SK-N-SH (cell line): ENCODE measurements around the gene RNF175. TPM values are rescaled to one million over a fixed set of nuclear protein-coding genes. Genes with fewer than 3 reads are reported as not detected.

Experiments used
- CHD2 ChIP-seq: fragments of 150-350 bp; IDR thresholded peaks from 2 replicates; pipeline ENCODE4 v1.6.1; 2018; ENCODE audit warnings: low read length; ENCODE audit not compliant: partially characterized antibody
- EP300 ChIP-seq, 2 experiments: IDR thresholded peaks; 2 replicates each; pipeline versions ENCODE4 v1.4.0 to v1.6.1; 2012; ENCODE audit warnings: borderline replicate concordance in 1 of 2, low read depth in 1 of 2, low read length in 1 of 2
- EZH2phosphoT487 ChIP-seq: fragments of 200-600 bp; sonication (generic); IDR thresholded peaks from 2 replicates; pipeline ENCODE4 v1.6.1; 2017; ENCODE audit warnings: low read depth, mixed run types, mild to moderate bottlenecking, antibody characterized with exemption, moderate library complexity, borderline replicate concordance
- FOSL2 ChIP-seq: IDR thresholded peaks from 2 replicates; pipeline ENCODE4 v1.4.0; 2012; ENCODE audit warnings: low read depth, mild to moderate bottlenecking, moderate library complexity, borderline replicate concordance
- GABPA ChIP-seq: IDR thresholded peaks from 2 replicates; pipeline ENCODE4 v1.4.0; 2012; ENCODE audit warnings: low read depth, mild to moderate bottlenecking
- GATA2 ChIP-seq: sonication (generic); formaldehyde crosslinking; IDR thresholded peaks from 2 replicates; pipeline ENCODE4 v1.5.0; 2020; ENCODE audit warnings: mild to moderate bottlenecking, missing genetic modification reagents
- JUND ChIP-seq: IDR thresholded peaks from 2 replicates; pipeline ENCODE4 v1.4.0; 2012
- MXI1 ChIP-seq: IDR thresholded peaks from 2 replicates; pipeline ENCODE4 v1.6.1; 2012; ENCODE audit warnings: mild to moderate bottlenecking, low read depth, low read length, improper control_type of control experiment
- NFIC ChIP-seq: IDR thresholded peaks from 2 replicates; pipeline ENCODE4 v1.4.0; 2012; ENCODE audit warnings: borderline replicate concordance
- NRF1 ChIP-seq: IDR thresholded peaks from 2 replicates; pipeline ENCODE4 v1.6.1; 2012; ENCODE audit warnings: low read depth, mild to moderate bottlenecking, low read length
- POLR2AphosphoS5 ChIP-seq: IDR thresholded peaks from 2 replicates; pipeline ENCODE4 v1.6.1; 2012; ENCODE audit warnings: low read depth, low read length
- RAD21 ChIP-seq: IDR thresholded peaks from 2 replicates; pipeline ENCODE4 v1.6.1; 2012; ENCODE audit warnings: mild to moderate bottlenecking, low read length
- RXRA ChIP-seq: IDR thresholded peaks from 2 replicates; pipeline ENCODE4 v1.4.0; 2012; ENCODE audit warnings: low read depth, mild to moderate bottlenecking, borderline replicate concordance
- SIN3A ChIP-seq: IDR thresholded peaks from 2 replicates; pipeline ENCODE4 v1.6.1; 2012; ENCODE audit warnings: low read depth, mild to moderate bottlenecking, low read length, moderate library complexity, borderline replicate concordance
- SMC3 ChIP-seq: IDR thresholded peaks from 2 replicates; pipeline ENCODE4 v1.6.1; 2012; ENCODE audit warnings: low read depth, low read length, improper control_type of control experiment
- TCF12 ChIP-seq: IDR thresholded peaks from 2 replicates; pipeline ENCODE4 v1.4.0; 2012
- TEAD4 ChIP-seq: IDR thresholded peaks from 2 replicates; pipeline ENCODE4 v1.4.0; 2012; ENCODE audit warnings: mild to moderate bottlenecking, borderline replicate concordance; ENCODE audit not compliant: insufficient read depth
- polyA plus RNA-seq, 3 experiments: library from polyadenylated mRNA; depleted of rRNA; stranded (reverse); fragments of >200 nt; gene quantifications; 2 replicates each; pipeline ENCODE4 v1.2.3, GENCODE V29; 2012
- TF ChIP-seq, protein P1 (sequence below): IDR thresholded peaks from 2 replicates; pipeline ENCODE4 v1.4.0; 2012; ENCODE audit warnings: low read depth
- TF ChIP-seq, protein P2 (sequence below): IDR thresholded peaks from 2 replicates; pipeline ENCODE4 v1.4.0; 2012; ENCODE audit warnings: low read depth, borderline replicate concordance
- TF ChIP-seq, protein P3 (sequence below): IDR thresholded peaks from 2 replicates; pipeline ENCODE4 v1.4.0; 2012; ENCODE audit warnings: low read depth, borderline replicate concordance
- TF ChIP-seq, protein P4 (sequence below): fragments of 150-350 bp; IDR thresholded peaks from 2 replicates; pipeline ENCODE4 v1.6.1; 2016; ENCODE audit warnings: mild to moderate bottlenecking, low read depth, low read length

RNF175 gene
- polyA plus RNA-seq, 1 of the 3 experiments (the other 2 are of a cell fraction): 0.10 TPM

DNA sequence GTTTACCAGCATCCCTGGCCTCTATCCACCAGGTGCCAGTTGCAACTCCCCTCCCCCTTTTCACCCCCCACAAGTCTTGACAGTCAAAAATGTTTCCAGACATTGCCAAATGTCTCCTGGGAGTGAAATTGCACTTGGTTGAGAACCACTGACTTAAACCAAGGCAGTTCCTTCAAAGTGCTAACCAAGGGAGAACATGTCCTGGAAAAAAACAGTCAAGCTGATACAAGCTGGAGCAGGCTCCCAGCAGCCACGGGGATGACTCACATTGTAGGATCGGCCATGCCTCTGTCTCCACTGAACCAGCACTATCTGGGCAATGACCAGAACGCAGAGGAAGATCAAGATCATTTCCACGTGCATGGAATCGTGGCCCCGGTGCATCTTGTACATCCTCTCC is 11.4 kb downstream of the RNF175 start (continued):
- TF ChIP-seq GATA2 (no peak; the same call in 1 of the 2 replicates), TCF12 (peak; percentile 74), RAD21 (no peak), NRF1 (no peak), EP300 (IDR thresholded peaks at IDR 0.05; ENCODE audit: borderline replicate concordance in 1 of 2, low read depth in 1 of 2, low read length in 1 of 2) (peak; percentile 20 to 48; a peak in 2 of 4 replicates), CHD2 (no peak), RXRA (no peak), SIN3A (no peak), NFIC (peak; percentile 30; the same call in 1 of the 2 replicates), POLR2AphosphoS5 (no peak), SMC3 (no peak), EZH2phosphoT487 (no peak), MXI1 (peak; percentile 60), JUND (peak; percentile 83), FOSL2 (peak; percentile 89), GABPA (no peak), TEAD4 (no peak)
- TF ChIP-seq, protein P1, sequence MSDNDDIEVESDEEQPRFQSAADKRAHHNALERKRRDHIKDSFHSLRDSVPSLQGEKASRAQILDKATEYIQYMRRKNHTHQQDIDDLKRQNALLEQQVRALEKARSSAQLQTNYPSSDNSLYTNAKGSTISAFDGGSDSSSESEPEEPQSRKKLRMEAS: peak; percentile 81
- TF ChIP-seq, protein P2, sequence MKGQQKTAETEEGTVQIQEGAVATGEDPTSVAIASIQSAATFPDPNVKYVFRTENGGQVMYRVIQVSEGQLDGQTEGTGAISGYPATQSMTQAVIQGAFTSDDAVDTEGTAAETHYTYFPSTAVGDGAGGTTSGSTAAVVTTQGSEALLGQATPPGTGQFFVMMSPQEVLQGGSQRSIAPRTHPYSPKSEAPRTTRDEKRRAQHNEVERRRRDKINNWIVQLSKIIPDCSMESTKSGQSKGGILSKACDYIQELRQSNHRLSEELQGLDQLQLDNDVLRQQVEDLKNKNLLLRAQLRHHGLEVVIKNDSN: no peak
- TF ChIP-seq, protein P3, sequence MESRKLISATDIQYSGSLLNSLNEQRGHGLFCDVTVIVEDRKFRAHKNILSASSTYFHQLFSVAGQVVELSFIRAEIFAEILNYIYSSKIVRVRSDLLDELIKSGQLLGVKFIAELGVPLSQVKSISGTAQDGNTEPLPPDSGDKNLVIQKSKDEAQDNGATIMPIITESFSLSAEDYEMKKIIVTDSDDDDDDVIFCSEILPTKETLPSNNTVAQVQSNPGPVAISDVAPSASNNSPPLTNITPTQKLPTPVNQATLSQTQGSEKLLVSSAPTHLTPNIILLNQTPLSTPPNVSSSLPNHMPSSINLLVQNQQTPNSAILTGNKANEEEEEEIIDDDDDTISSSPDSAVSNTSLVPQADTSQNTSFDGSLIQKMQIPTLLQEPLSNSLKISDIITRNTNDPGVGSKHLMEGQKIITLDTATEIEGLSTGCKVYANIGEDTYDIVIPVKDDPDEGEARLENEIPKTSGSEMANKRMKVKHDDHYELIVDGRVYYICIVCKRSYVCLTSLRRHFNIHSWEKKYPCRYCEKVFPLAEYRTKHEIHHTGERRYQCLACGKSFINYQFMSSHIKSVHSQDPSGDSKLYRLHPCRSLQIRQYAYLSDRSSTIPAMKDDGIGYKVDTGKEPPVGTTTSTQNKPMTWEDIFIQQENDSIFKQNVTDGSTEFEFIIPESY: no peak
- TF ChIP-seq, protein P4, sequence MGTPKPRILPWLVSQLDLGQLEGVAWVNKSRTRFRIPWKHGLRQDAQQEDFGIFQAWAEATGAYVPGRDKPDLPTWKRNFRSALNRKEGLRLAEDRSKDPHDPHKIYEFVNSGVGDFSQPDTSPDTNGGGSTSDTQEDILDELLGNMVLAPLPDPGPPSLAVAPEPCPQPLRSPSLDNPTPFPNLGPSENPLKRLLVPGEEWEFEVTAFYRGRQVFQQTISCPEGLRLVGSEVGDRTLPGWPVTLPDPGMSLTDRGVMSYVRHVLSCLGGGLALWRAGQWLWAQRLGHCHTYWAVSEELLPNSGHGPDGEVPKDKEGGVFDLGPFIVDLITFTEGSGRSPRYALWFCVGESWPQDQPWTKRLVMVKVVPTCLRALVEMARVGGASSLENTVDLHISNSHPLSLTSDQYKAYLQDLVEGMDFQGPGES: no peak
